Muscle of leg (tissue), 11 donors: ENCODE data around the gene KCNAB1. TPM values are rescaled to one million over a fixed set of nuclear protein-coding genes. Genes with fewer than 3 reads are reported as not detected.
A peak's percentile ranks its signal among the peaks of the same experiment; 100 is the strongest.

ENCODE experiments used
- DNase-seq: peaks from one replicate; pipeline ENCODE4 v3.0.0; 2013
- H3K27ac ChIP-seq: one replicate; pipeline ENCODE4 v1.5.1; 2013; ENCODE audit warnings: mild to moderate bottlenecking, low read length, control low read depth
- H3K27me3 ChIP-seq: one replicate; pipeline ENCODE4 v1.6.1; 2013; ENCODE audit warnings: low read length; ENCODE audit not compliant: control insufficient read depth, insufficient read depth
- H3K36me3 ChIP-seq: one replicate; pipeline ENCODE4 v1.6.1; 2013; ENCODE audit warnings: low read length; ENCODE audit not compliant: control insufficient read depth, insufficient read depth
- H3K4me1 ChIP-seq: one replicate; pipeline ENCODE4 v1.6.1; 2013; ENCODE audit warnings: low read length; ENCODE audit not compliant: control insufficient read depth, insufficient read depth
- H3K4me3 ChIP-seq: one replicate; pipeline ENCODE4 v1.5.1; 2013; ENCODE audit warnings: low read length, control low read depth
- H3K9me3 ChIP-seq: replicated peaks from 2 replicates; pipeline ENCODE4 v1.6.1; 2013; ENCODE audit warnings: low read depth, low read length; ENCODE audit not compliant: control insufficient read depth
- WGBS: methylation state at CpG from one replicate; pipeline ENCODE4 v1.1.5; 2013; ENCODE audit warnings: missing lambda C conversion rate; ENCODE audit not compliant: insufficient coverage; 5-methylcytosine and 5-hydroxymethylcytosine counted together
- polyA plus RNA-seq, 8 donors: library from polyadenylated mRNA; unstranded; fragments of 120-200 nt; gene quantifications; one replicate each; pipeline versions ENCODE4 v1.2.1 to v1.2.3, GENCODE V29; 2013; ENCODE audit warnings: inconsistent platforms in 1 of 8, low replicate concordance in 1 of 8; ENCODE audit not compliant: insufficient read length in 8 of 8, insufficient read depth in 1 of 8
- total RNA-seq: library from RNA; stranded (reverse); fragments of 120-200 nt; gene quantifications from one replicate; pipeline ENCODE4 v1.2.4, GENCODE V29; 2013

Gene KCNAB1
- total and polyA plus RNA-seq, 9 donors, result 4.3 to 8.4 (median 5.0) TPM

DNA sequence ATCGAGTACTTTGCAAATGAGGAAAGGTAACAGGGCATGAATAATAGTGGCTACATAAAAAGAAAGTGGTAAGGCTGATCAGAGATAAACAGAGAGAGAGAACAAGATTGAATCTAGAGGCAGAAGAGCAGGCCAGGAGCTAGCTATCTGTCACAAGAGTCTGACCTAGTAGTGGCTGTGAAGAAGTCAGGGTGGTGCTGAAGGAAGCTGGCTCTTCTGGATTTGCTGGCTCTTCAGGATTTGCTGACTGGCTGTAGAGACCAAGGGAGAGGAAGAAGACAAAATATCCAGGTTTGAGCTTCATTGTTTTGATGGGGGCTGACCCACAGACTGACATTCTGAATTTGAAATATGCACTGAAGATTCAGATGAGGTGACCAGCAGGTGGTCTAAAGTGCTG, 292.2 kb downstream of the KCNAB1 start:
- 89% methylated on average over 1 of the region's 1 CpG for WGBS
- DNase-seq, result no peak
- Histone ChIP-seq H3K9me3 (no peaks in the 10 kb centered on the region), H3K36me3 (no peaks in the 10 kb centered on the region), H3K4me3 (no peak overlapping the region), H3K27ac (no peak overlapping the region), H3K4me1 (peaks cover 2% of the 10 kb centered on the region), H3K27me3 (no peaks in the 10 kb centered on the region)

DNA sequence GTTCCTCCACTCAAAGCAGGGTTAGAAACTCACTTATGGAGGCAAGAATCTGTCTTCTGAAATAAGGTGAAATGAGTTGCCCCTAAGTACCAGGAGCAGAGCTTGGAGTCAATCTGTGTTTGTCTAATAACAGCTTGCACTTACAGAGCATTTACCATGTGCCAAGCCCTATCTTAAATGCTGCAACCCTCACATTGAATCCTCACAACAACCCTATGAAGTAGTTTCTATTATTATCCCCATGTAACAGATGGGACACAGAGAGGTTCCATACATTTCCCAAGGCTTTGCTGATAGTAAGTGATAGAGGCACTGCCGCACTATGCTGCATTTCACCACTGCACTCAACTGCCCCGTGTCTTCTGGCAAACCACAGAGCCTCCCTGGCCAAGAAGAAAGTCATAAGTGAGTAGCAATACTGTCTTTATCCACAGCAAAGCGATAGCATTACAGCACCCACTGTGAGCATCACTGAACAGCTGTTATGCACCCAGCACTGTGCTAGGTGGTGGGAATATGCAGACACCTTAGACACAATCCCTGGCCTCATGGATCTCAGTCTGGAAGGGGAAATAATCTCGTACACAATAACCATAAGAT, 293.0 kb downstream of the KCNAB1 start:
- Histone ChIP-seq H3K4me3 (no peak overlapping the region), H3K27me3 (no peaks in the 10 kb centered on the region), H3K36me3 (no peaks in the 10 kb centered on the region), H3K27ac (peak overlapping the region; percentile 1), H3K4me1 (peaks cover 5% of the 10 kb centered on the region), H3K9me3 (no peaks in the 10 kb centered on the region)
- no CpG with 5 or more reads among the region's 4 CpGs for WGBS
- DNase-seq, result peak; percentile 26

DNA sequence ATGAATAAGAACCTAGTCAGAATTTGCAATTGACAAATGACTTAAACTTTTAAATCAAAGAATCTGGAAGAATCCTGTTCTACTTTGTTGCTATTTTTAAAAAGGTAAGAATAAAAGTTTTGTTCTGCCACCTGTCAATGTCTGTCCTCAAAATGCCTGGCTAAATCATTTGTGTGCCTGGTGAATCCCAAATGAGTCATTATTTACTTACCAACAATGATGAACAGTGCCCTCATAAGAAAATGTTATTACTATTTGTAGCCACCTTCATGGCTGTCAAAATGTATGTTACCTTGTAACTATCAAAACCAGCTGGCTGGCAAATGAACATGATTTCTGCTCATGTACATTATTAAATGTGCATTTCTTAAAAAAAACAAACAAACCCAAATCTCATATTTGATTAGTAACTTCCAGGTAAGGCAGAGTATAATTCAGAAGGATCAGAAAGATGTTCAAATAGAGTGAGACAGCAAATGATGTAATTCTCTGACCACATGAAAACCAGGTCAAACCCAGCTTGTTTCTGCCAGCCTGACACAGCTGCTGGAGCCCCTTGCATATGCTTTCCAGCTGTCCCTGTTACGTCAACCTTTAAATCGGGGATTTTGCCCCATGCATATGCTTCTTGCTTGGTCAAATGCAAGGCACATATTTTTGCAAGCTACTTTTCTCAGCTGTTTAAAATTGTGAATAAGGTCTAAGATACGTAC, 296.6 kb downstream of the KCNAB1 start:
- peak; percentile 85 for DNase-seq
- Histone ChIP-seq H3K27ac (peak overlapping the region; percentile 85), H3K36me3 (no peaks in the 10 kb centered on the region), H3K9me3 (no peaks in the 10 kb centered on the region), H3K27me3 (no peaks in the 10 kb centered on the region), H3K4me3 (no peak overlapping the region), H3K4me1 (peaks cover 6% of the 10 kb centered on the region)
- WGBS, result 31% methylated on average over 3 of the region's 3 CpGs

DNA sequence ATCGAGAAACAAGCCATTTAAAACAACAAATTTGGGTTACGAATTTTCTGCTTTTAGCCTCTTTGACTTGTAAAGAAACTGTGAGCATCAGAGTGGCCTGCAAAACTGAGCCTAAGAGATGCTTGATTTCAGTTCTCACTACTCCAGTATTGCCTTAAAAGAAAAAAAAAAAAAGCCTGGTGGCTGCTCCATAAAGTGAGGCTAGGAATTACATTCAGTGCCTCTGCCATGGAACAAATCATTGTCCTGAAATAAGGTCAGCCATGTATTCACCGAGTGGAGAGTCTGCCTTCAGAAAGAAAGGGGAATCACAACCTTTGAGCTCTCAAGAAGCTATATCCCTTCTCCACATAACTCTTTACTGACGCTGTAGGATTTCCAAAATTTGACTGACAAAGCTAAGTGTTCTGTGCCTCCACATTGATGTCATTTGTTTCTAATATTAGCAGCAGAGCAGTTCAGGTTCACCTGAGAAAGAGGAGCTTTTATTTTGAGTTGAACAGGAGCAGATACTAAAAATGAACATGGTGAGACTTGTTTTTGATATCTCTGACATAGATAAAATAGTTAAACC, 297.3 kb downstream of the KCNAB1 start:
- peaks cover 6% of the 10 kb centered on the region for H3K4me1 ChIP-seq
- 59% methylated on average over 2 of the region's 4 CpGs for WGBS
- no peaks in the 10 kb centered on the region for H3K27me3 ChIP-seq
- H3K27ac ChIP-seq, result peak overlapping the region; percentile 85
- H3K36me3 ChIP-seq, result no peaks in the 10 kb centered on the region
- H3K4me3 ChIP-seq, result no peak overlapping the region
- peak; percentile 30 for DNase-seq
- no peaks in the 10 kb centered on the region for H3K9me3 ChIP-seq

DNA sequence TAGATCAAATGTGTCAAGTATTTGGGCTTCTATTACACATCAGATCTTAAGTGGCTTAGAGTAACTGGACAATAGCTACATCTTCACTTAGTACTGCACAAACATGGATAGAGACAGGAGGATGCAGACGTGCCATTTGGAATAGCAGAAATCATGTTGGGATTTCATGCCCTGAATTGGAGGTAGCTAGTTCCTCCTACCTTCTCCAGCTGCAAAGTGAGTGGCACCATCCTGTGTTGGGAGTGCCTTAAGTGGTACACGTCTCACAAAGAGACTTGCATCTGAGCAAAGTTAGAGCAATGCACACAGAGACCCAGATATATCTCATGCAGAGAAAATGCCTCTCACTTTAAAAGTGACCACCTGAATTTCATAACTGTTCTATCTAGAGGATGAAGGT, 298.1 kb downstream of the KCNAB1 start:
- DNase-seq, result no peak
- Histone ChIP-seq H3K36me3 (no peaks in the 10 kb centered on the region), H3K4me3 (no peak overlapping the region), H3K27ac (peak overlapping the region; percentile 85), H3K9me3 (no peaks in the 10 kb centered on the region), H3K27me3 (no peaks in the 10 kb centered on the region), H3K4me1 (peaks cover 6% of the 10 kb centered on the region)
- WGBS, result no CpG with 5 or more reads among the region's 2 CpGs

DNA sequence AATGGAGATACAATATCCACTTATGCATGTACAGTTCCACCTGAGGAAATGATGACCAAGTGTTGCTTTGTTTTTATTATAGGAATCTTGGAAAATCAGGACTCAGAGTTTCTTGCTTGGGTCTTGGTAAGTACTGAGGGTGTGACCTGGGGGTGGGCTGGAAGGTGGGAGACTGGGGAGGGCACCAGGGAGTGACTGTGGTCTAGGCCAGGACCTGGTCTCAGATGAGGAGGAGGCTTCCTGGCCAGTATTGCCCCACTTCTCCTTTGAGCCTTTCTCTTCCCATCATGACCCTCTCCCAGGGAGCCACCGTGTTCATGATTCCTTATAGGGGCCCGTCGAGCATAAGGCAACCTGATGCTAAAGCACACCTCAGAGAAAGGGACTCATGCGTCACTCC, 301.2 kb downstream of the KCNAB1 start:
- Histone ChIP-seq H3K27ac (no peak overlapping the region), H3K36me3 (no peaks in the 10 kb centered on the region), H3K4me1 (peaks cover 10% of the 10 kb centered on the region), H3K4me3 (no peak overlapping the region), H3K27me3 (no peaks in the 10 kb centered on the region), H3K9me3 (no peaks in the 10 kb centered on the region)
- no peak for DNase-seq
- WGBS, result 96% methylated on average over 4 of the region's 4 CpGs

DNA sequence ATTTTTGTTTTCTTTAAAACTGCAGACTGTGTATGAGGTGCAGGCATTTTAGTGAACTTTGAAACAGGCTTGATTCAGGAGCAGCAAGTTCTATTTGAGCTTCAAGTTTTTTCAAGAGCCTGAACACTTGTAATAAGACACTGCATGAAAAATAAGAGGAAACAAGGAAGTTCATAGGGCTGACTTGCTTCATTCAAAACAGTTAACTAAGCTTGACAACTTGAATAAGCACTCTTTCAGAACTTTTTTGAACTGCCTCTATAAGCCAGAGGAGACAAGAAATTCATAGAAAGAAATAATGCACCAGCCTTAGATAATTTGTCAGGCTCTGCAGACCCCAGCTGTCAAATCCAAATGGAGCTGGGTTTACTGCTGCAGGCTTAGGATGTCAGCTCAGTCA, 304.4 kb downstream of the KCNAB1 start:
- peak; percentile 28 for DNase-seq
- Histone ChIP-seq H3K4me1 (peaks cover 4% of the 10 kb centered on the region), H3K9me3 (no peaks in the 10 kb centered on the region), H3K36me3 (no peaks in the 10 kb centered on the region), H3K27ac (peak overlapping the region; percentile 25), H3K4me3 (no peak overlapping the region), H3K27me3 (no peaks in the 10 kb centered on the region)

DNA sequence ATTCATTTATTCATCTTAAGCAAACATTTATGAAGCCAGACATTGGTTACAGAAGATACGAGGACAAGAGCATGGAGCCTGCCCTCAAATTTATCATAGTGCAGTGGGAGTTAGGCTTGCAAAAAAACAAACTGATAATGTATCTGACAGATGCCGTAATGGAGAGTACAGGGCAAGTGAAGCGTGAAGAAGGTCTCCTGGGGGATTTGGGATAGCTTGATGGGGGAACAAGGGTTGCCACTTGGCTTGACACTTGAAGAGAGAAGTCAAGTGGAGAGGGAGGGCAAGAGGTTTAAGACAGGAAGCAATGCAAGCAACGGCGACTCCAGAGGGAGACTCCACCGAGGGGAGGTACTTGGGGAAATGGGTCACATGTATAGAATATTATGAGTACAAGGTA, 305.3 kb downstream of the KCNAB1 start:
- DNase-seq, result no peak
- Histone ChIP-seq H3K9me3 (no peaks in the 10 kb centered on the region), H3K4me1 (peaks cover 4% of the 10 kb centered on the region), H3K4me3 (no peak overlapping the region), H3K27me3 (no peaks in the 10 kb centered on the region), H3K27ac (no peak overlapping the region), H3K36me3 (no peaks in the 10 kb centered on the region)
- WGBS, result 48% methylated on average over 5 of the region's 6 CpGs

DNA sequence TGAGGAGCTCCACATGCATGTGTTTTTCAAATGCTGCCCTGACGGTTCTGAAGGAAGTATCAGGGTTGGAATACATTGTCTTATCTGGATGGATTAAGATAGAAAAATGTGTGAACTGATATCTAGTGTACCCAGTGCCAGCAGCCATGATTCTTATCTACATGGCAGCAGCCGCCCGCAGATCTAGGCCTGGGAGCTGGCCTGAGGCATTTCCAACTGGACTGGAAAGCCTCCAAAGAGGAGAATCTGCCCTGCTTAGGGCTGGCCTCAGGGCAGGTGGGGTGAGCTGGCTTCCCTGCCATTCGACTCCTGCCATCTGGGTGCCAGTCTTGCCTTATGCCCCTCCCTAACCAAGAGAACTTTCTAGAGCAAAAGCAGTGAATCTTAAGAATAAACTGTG, 308.7 kb downstream of the KCNAB1 start:
- no peak overlapping the region for H3K27ac ChIP-seq
- no peak overlapping the region for H3K4me3 ChIP-seq
- no peaks in the 10 kb centered on the region for H3K27me3 ChIP-seq
- no peaks in the 10 kb centered on the region for H3K9me3 ChIP-seq
- H3K36me3 ChIP-seq, result no peaks in the 10 kb centered on the region
- peak; percentile 16 for DNase-seq
- no CpG with 5 or more reads among the region's 4 CpGs for WGBS
- peaks cover 4% of the 10 kb centered on the region for H3K4me1 ChIP-seq

DNA sequence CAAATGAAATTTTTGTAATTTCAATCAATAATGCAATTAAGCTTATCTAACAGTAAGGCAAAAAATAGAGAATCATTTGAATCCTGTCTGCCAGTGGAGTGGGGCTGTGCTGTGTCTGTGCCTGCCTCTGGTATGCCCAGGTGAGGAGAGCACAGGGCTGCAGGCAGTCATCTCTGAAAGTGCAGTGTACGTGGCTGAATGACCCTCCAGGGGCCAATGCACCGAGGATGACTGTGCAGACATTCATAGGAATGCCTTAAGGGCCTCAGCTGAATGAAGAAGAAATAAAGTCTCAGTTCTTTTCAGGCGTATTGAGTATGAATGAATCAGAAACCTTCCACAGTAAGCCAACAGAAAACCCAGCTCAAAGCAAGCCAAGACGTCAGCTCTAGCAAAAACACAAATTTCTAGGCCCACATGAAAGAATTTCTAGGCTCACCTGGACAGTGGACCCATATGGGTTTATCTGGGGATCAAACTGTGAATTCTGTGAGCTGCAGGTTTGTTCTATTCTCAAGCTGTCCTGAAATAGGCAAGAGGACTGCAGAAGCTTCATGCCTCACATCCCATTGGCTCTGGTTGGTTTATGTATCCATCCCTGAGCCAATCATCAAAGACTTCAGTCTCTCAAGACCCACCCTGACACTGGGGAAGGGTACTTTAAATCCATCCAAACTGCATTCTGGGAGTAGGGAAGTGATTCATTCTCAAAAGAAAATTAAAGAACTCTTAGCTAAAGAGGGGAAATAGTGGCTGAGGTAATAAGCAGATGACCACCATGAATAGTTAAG, 311.2 kb downstream of the KCNAB1 start:
- Histone ChIP-seq H3K27me3 (no peaks in the 10 kb centered on the region), H3K4me3 (no peak overlapping the region), H3K36me3 (no peaks in the 10 kb centered on the region), H3K27ac (no peak overlapping the region), H3K9me3 (no peaks in the 10 kb centered on the region), H3K4me1 (no peaks in the 10 kb centered on the region)
- DNase-seq, result no peak
- 17% methylated on average over 1 of the region's 4 CpGs for WGBS
